A673 (cell line): ENCODE results near the gene RFX1. TPM values are rescaled to one million over a fixed set of nuclear protein-coding genes. Genes with fewer than 3 reads are reported as not detected.

Experiments used
- BruUV-seq: library from RNA; stranded (reverse); fragments of 400-500 nt; replicated peaks from 2 replicates; lab custom pipeline; 2021; lab: Mats Ljungman, UMichigan
- CTCF ChIA-PET: fragments of 300-600 bp; sonication (Branson Sonifier 250); formaldehyde crosslinking; loops from one replicate; lab custom pipeline; 2022; ENCODE audit warnings: antibody characterized with exemption; lab: Charles Lee
- POLR2A ChIA-PET: fragments of 300-600 bp; sonication (Branson Sonifier 250); formaldehyde crosslinking; loops from one replicate; lab custom pipeline; 2022; ENCODE audit warnings: antibody characterized with exemption; ENCODE audit not compliant: low non-redundant PET; lab: Charles Lee
- DNase-seq: peaks from one replicate; pipeline ENCODE4 v3.0.0-alpha.2; 2015; ENCODE audit warnings: low spot score
- H3K27ac ChIP-seq: fragments of 200-600 bp; sonication (generic); 2 replicates; pipeline ENCODE4 v1.5.1; 2016; ENCODE audit warnings: mixed run types, low read depth, mild to moderate bottlenecking, mixed read lengths, antibody characterized with exemption, low read length; ENCODE audit not compliant: poor library complexity, severe bottlenecking
- H3K27me3 ChIP-seq: fragments of 200-600 bp; sonication (generic); replicated peaks from 2 replicates; pipeline ENCODE4 v1.6.1; 2017; ENCODE audit warnings: mixed run types, low read depth, mild to moderate bottlenecking, mixed read lengths, antibody characterized with exemption, low read length; ENCODE audit not compliant: insufficient read depth, poor library complexity
- H3K36me3 ChIP-seq: fragments of 200-600 bp; sonication (generic); 2 replicates; pipeline ENCODE4 v1.6.1; 2016; ENCODE audit warnings: mixed run types, mild to moderate bottlenecking, mixed read lengths, antibody characterized with exemption, low read length; ENCODE audit not compliant: insufficient read depth, poor library complexity, severe bottlenecking
- H3K4me1 ChIP-seq: fragments of 200-600 bp; sonication (generic); 2 replicates; pipeline ENCODE4 v1.6.1; 2017; ENCODE audit warnings: mixed run types, mild to moderate bottlenecking, mixed read lengths, antibody characterized with exemption, low read length; ENCODE audit not compliant: insufficient read depth, poor library complexity, severe bottlenecking
- H3K4me3 ChIP-seq: fragments of 200-600 bp; sonication (generic); 2 replicates; pipeline ENCODE4 v1.5.1; 2016; ENCODE audit warnings: low read depth, mixed run types, mild to moderate bottlenecking, mixed read lengths, low read length; ENCODE audit not compliant: poor library complexity, severe bottlenecking
- H3K9me3 ChIP-seq: fragments of 200-600 bp; sonication (generic); 2 replicates; pipeline ENCODE4 v1.6.1; 2016; ENCODE audit warnings: mixed run types, low read depth, mild to moderate bottlenecking, mixed read lengths, antibody characterized with exemption, low read length; ENCODE audit not compliant: poor library complexity, severe bottlenecking
- CTCF ChIP-seq: fragments of 300-800, 200-600 bp; sonication (generic); conservative IDR thresholded peaks from 2 replicates; pipeline ENCODE4 v1.5.1; 2017; ENCODE audit warnings: low read depth, mild to moderate bottlenecking, antibody characterized with exemption, low read length, moderate library complexity, mixed read lengths
- EZH2 ChIP-seq: fragments of 200-600 bp; sonication (generic); IDR thresholded peaks from 2 replicates; pipeline ENCODE4 v1.6.1; 2017; ENCODE audit warnings: borderline replicate concordance, low read depth, mild to moderate bottlenecking, mixed read lengths, antibody characterized with exemption, low read length; ENCODE audit not compliant: poor library complexity, severe bottlenecking
- intact Hi-C: fragments of 100-400 bp; cut with micrococcal nuclease; formaldehyde crosslinking; loops from one replicate; pipeline ENCODE4 v1.10.0; 2022; ENCODE audit not compliant: unreplicated experiment
- total RNA-seq: library from RNA; stranded (reverse); gene quantifications from 2 replicates; pipeline ENCODE4 v1.2.3, GENCODE V29; 2021

The RFX1 gene
- total RNA-seq, 1 experiment from 2014 or later = 19.5 TPM

GRCh38 chr19:14000691-14001375, 5.3 kb downstream of the RFX1 start:
- Histone ChIP-seq H3K4me3 (no peak overlapping the region), H3K36me3 (peaks cover 4% of the 10 kb centered on the region), H3K4me1 (peaks cover 7% of the 10 kb centered on the region), H3K9me3 (peaks cover 6% of the 10 kb centered on the region), H3K27ac (no peak overlapping the region), H3K27me3 (no peaks in the 10 kb centered on the region)
- TF ChIP-seq CTCF (no peak), EZH2 (no peak)
- ChIA-PET POLR2A (no interaction called here), CTCF (no interaction called here)
- DNase-seq = no peak
- no TSS peak for BruUV-seq
- intact Hi-C loops = no loop called here

- intact Hi-C loops = no loop called here
Observed at GRCh38 chr19:13999085-13999484, 7.0 kb downstream of the RFX1 start.

GRCh38 chr19:13998426-13998825, 7.7 kb downstream of the RFX1 start:
- no peak for DNase-seq
- no TSS peak for BruUV-seq
- no peaks in the 10 kb centered on the region for H3K4me1 ChIP-seq
- ChIA-PET POLR2A (interaction anchor here (0.6 kb wide), 1 partner anchor 10 kb away, joined by 9 read pairs; no protein-coding TSS in a partner anchor), CTCF (no interaction called here)
- H3K4me3 ChIP-seq = no peak overlapping the region
- peaks cover 6% of the 10 kb centered on the region for H3K9me3 ChIP-seq
- no peak overlapping the region for H3K27ac ChIP-seq
- no peaks in the 10 kb centered on the region for H3K27me3 ChIP-seq
- TF ChIP-seq CTCF = no peak
- no peak for TF ChIP-seq EZH2
- intact Hi-C loops = no loop called here
- peaks cover 4% of the 10 kb centered on the region for H3K36me3 ChIP-seq

More at GRCh38 chr19:13999085-13999484, 7.0 kb downstream of the RFX1 start:
- Histone ChIP-seq H3K36me3 (peaks cover 4% of the 10 kb centered on the region), H3K4me3 (no peak overlapping the region), H3K4me1 (no peaks in the 10 kb centered on the region), H3K27ac (no peak overlapping the region), H3K27me3 (no peaks in the 10 kb centered on the region), H3K9me3 (peaks cover 6% of the 10 kb centered on the region)
- no peak for TF ChIP-seq CTCF
- ChIA-PET CTCF (no interaction called here), POLR2A (no interaction called here)
- BruUV-seq = no TSS peak
- DNase-seq = no peak
